ENCODE measurements around the gene TREX2.

The TREX2 gene

DNA sequence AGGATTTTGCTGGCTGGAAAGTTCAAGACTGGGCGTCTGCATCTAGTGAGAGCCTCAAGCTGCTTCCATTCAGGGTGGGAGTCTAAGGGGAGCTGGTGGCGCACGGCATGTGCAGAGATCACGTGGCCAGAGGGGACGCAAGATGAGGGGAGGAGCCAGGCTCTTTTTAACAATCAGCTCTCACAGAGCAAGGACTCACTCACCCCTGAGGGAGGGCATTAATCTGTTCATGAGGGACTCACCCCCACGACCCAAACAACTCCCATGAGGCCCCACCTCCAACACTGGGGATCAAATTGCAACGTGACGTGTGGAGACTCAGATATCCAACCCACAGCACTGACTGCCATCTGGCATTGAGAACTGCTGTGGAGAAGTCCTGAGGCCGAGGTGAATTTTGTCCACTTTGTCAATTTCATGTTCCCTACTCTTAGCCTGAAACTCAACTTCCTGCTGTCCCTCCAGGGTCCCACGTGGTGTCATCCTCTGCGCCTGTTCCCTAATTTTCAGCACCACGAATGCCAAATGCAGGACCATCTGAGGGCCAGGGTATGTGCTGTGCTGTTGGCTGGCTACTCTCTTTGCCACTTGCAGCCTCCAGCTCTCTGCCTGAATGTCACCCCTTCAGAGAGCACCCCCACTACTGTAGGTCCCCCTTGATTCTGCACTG, 28.9 kb downstream of the TREX2 start:
- H3K4me3 ChIP-seq (replicated peaks; ENCODE audit: insufficient read depth, low read length), result no peak overlapping the region
- H3K27ac ChIP-seq (replicated peaks), result no peak overlapping the region
- H3K27me3 ChIP-seq (ENCODE audit: insufficient read depth, poor library complexity, severe bottlenecking), result no peaks in the 10 kb centered on the region
- TF ChIP-seq, protein P1, sequence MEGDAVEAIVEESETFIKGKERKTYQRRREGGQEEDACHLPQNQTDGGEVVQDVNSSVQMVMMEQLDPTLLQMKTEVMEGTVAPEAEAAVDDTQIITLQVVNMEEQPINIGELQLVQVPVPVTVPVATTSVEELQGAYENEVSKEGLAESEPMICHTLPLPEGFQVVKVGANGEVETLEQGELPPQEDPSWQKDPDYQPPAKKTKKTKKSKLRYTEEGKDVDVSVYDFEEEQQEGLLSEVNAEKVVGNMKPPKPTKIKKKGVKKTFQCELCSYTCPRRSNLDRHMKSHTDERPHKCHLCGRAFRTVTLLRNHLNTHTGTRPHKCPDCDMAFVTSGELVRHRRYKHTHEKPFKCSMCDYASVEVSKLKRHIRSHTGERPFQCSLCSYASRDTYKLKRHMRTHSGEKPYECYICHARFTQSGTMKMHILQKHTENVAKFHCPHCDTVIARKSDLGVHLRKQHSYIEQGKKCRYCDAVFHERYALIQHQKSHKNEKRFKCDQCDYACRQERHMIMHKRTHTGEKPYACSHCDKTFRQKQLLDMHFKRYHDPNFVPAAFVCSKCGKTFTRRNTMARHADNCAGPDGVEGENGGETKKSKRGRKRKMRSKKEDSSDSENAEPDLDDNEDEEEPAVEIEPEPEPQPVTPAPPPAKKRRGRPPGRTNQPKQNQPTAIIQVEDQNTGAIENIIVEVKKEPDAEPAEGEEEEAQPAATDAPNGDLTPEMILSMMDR (IDR thresholded peaks at IDR 0.05; ENCODE audit: insufficient read depth, low read length), result no peak
- TF ChIP-seq, protein P2, sequence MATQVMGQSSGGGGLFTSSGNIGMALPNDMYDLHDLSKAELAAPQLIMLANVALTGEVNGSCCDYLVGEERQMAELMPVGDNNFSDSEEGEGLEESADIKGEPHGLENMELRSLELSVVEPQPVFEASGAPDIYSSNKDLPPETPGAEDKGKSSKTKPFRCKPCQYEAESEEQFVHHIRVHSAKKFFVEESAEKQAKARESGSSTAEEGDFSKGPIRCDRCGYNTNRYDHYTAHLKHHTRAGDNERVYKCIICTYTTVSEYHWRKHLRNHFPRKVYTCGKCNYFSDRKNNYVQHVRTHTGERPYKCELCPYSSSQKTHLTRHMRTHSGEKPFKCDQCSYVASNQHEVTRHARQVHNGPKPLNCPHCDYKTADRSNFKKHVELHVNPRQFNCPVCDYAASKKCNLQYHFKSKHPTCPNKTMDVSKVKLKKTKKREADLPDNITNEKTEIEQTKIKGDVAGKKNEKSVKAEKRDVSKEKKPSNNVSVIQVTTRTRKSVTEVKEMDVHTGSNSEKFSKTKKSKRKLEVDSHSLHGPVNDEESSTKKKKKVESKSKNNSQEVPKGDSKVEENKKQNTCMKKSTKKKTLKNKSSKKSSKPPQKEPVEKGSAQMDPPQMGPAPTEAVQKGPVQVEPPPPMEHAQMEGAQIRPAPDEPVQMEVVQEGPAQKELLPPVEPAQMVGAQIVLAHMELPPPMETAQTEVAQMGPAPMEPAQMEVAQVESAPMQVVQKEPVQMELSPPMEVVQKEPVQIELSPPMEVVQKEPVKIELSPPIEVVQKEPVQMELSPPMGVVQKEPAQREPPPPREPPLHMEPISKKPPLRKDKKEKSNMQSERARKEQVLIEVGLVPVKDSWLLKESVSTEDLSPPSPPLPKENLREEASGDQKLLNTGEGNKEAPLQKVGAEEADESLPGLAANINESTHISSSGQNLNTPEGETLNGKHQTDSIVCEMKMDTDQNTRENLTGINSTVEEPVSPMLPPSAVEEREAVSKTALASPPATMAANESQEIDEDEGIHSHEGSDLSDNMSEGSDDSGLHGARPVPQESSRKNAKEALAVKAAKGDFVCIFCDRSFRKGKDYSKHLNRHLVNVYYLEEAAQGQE (IDR thresholded peaks at IDR 0.05; ENCODE audit: insufficient replicate concordance, low read depth), result no peak
- TF ChIP-seq GABPA (IDR thresholded peaks at IDR 0.05; ENCODE audit: low read depth), result no peak
- no peak for TF ChIP-seq SPI1 (IDR thresholded peaks at IDR 0.05; ENCODE audit: borderline replicate concordance, low read depth)
- DNase-seq (ENCODE audit: low read depth in 1 of 2, low spot score in 1 of 2), result no peak

DNA sequence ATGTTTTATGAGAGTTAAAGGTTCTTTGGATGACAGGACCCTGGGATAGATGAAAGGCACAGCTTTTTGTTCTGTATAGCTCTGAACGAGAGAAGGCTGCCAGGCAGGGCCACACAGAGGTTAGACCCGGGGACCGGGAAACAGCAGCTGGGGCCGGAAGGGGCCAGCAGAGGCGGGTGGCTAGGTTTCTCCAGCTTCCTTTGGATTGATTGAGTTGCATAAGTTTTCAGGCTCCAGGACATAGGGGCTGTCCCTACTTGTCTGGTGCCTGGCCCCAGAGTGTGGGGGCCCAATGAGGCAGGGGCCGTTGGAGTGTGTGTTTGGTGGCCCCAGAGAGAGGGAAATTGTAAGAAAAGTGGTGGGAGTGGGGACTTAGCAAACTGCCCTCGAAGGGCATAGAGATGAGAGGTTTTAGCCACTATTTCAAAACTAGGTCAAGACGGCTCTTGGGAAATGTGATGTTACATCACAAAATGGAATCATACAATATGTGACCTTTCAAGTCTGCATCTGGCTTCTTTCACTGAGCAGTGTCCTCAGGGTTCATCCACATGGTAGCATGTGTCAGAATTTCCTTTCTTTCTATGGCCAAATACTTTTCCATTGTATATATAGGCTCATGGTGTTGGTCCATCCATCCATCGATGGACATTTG, 30.9 kb downstream of the TREX2 start:
- Histone ChIP-seq H3K27me3 (ENCODE audit: insufficient read depth, poor library complexity, severe bottlenecking) (no peaks in the 10 kb centered on the region), H3K4me3 (replicated peaks; ENCODE audit: insufficient read depth, low read length) (no peak overlapping the region), H3K27ac (replicated peaks) (peak overlapping the region; percentile 57)
- DNase-seq (ENCODE audit: low read depth in 1 of 2, low spot score in 1 of 2), result peak in 1 of 2 experiments; percentile 48
- TF ChIP-seq, protein P1 (IDR thresholded peaks at IDR 0.05; ENCODE audit: insufficient read depth, low read length), result no peak
- TF ChIP-seq GABPA (IDR thresholded peaks at IDR 0.05; ENCODE audit: low read depth), result no peak
- TF ChIP-seq POLR2AphosphoS5 (IDR thresholded peaks at IDR 0.05; ENCODE audit: low read depth), result no peak

DNA sequence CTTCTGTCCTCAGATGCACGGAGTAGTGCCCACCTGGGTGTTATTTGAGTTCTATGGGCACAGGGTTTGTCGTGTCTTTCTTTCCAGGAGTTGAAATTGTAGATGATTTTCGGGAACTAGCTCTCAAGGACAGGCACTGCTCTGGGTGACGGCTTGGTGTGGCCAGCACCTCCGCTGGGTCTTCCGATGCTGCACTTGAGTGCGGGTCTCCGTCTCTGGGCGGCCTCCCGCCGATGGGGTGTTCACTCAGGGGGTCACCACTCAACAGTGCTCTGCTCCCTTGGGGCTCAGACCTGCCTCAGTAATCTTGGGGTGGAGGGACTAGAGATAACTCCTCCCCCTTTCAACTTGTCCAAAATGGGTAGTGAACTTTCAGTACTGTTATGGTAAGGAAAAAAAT, 32.1 kb downstream of the TREX2 start:
- Histone ChIP-seq H3K27ac (replicated peaks) (no peak overlapping the region; the same call in 1 of the 2 replicates), H3K4me3 (replicated peaks; ENCODE audit: insufficient read depth, low read length) (no peak overlapping the region), H3K27me3 (ENCODE audit: insufficient read depth, poor library complexity, severe bottlenecking) (no peaks in the 10 kb centered on the region)
- TF ChIP-seq, protein P1 (IDR thresholded peaks at IDR 0.05; ENCODE audit: insufficient read depth, low read length), result no peak
- TF ChIP-seq, protein P2 (IDR thresholded peaks at IDR 0.05; ENCODE audit: insufficient replicate concordance, low read depth), result no peak
- DNase-seq (ENCODE audit: low read depth in 1 of 2, low spot score in 1 of 2), result no peak

Measured in HL-60 (cell line).